Mesenchymal stem cell (in vitro differentiated cells and primary cell): Measurements from ENCODE around the gene ANKRD1.

ENCODE experiments used
- DNase-seq: peaks from one replicate; pipeline ENCODE4 v3.0.0-alpha.2; 2013
- H2AFZ ChIP-seq: one replicate; pipeline ENCODE4 v1.6.1; 2013; ENCODE audit warnings: low read depth, mild to moderate bottlenecking, control low read depth, inconsistent platforms, low read length, moderate library complexity
- H2AK5ac ChIP-seq: 2 replicates; pipeline ENCODE4 v1.6.1; 2013; ENCODE audit warnings: low read length, moderate library complexity, mild to moderate bottlenecking, inconsistent platforms; ENCODE audit not compliant: severe bottlenecking
- H2BK120ac ChIP-seq: one replicate; pipeline ENCODE4 v1.6.1; 2013; ENCODE audit warnings: low read depth, mild to moderate bottlenecking, inconsistent platforms, low read length, moderate library complexity
- H2BK12ac ChIP-seq, 2 experiments: one replicate each; pipeline ENCODE4 v1.6.1; 2013; ENCODE audit warnings: inconsistent platforms in 2 of 2, low read length in 2 of 2, mild to moderate bottlenecking in 2 of 2, moderate library complexity in 2 of 2, control low read depth in 1 of 2
- H2BK15ac ChIP-seq: one replicate; pipeline ENCODE4 v1.6.1; 2013; ENCODE audit warnings: mild to moderate bottlenecking, low read depth, inconsistent platforms; ENCODE audit not compliant: poor library complexity, severe bottlenecking
- H2BK5ac ChIP-seq: 2 replicates; pipeline ENCODE4 v1.6.1; 2013; ENCODE audit warnings: low read depth, mild to moderate bottlenecking, low read length, control low read depth, inconsistent platforms; ENCODE audit not compliant: poor library complexity, severe bottlenecking
- H3K14ac ChIP-seq, 2 experiments: one replicate each; pipeline ENCODE4 v1.6.1; 2013; ENCODE audit warnings: inconsistent platforms in 2 of 2, low read length in 2 of 2, control low read depth in 1 of 2, mild to moderate bottlenecking in 1 of 2, moderate library complexity in 1 of 2
- H3K18ac ChIP-seq, 2 experiments: one replicate each; pipeline ENCODE4 v1.6.1; 2013; ENCODE audit warnings: inconsistent platforms in 2 of 2, low read length in 2 of 2, control low read depth in 1 of 2, low read depth in 1 of 2, mild to moderate bottlenecking in 1 of 2
- H3K23ac ChIP-seq, 2 experiments: one replicate each; pipeline ENCODE4 v1.6.1; 2013; ENCODE audit warnings: inconsistent platforms in 2 of 2, low read length in 2 of 2, mild to moderate bottlenecking in 2 of 2, moderate library complexity in 2 of 2, control low read depth in 1 of 2
- H3K27ac ChIP-seq: 2 replicates; pipeline ENCODE4 v1.5.1; 2013; ENCODE audit warnings: mild to moderate bottlenecking, moderate library complexity, low read length, control low read depth, inconsistent platforms; ENCODE audit not compliant: poor library complexity, severe bottlenecking
- H3K27me3 ChIP-seq, 2 experiments: 2 replicates each; pipeline versions ENCODE4 v1.6.1 to v1.7.0; 2013; ENCODE audit warnings: low read length in 2 of 2, mild to moderate bottlenecking in 2 of 2, moderate library complexity in 2 of 2, control low read depth in 1 of 2, inconsistent platforms in 1 of 2; ENCODE audit not compliant: control insufficient read depth in 1 of 2, insufficient read depth in 1 of 2
- H3K36me3 ChIP-seq, 2 experiments: 2 replicates each; pipeline versions ENCODE4 v1.6.1 to v1.7.0; 2013; ENCODE audit warnings: low read length in 2 of 2, control low read depth in 1 of 2, inconsistent platforms in 1 of 2, low read depth in 1 of 2, mild to moderate bottlenecking in 1 of 2; ENCODE audit not compliant: insufficient read depth in 2 of 2, control insufficient read depth in 1 of 2
- H3K4ac ChIP-seq, 2 experiments: one replicate each; pipeline ENCODE4 v1.6.1; 2013; ENCODE audit warnings: inconsistent platforms in 2 of 2, low read length in 2 of 2, mild to moderate bottlenecking in 2 of 2, moderate library complexity in 2 of 2, control low read depth in 1 of 2, low read depth in 1 of 2
- H3K4me1 ChIP-seq: 2 replicates; pipeline ENCODE4 v1.6.1; 2013; ENCODE audit warnings: low read depth, low read length, control low read depth; ENCODE audit not compliant: control insufficient read depth, insufficient read depth
- H3K4me2 ChIP-seq: 2 replicates; pipeline ENCODE4 v1.6.1; 2013; ENCODE audit warnings: low read length, mild to moderate bottlenecking, inconsistent platforms; ENCODE audit not compliant: poor library complexity, severe bottlenecking
- H3K4me3 ChIP-seq, 2 experiments: 2 replicates each; pipeline versions ENCODE4 v1.5.1 to v1.7.0; 2013; ENCODE audit warnings: low read length in 2 of 2, mild to moderate bottlenecking in 2 of 2, control low read depth in 1 of 2, low read depth in 1 of 2; ENCODE audit not compliant: insufficient read depth in 1 of 2
- H3K79me1 ChIP-seq: replicated peaks from 2 replicates; pipeline ENCODE4 v1.6.1; 2013; ENCODE audit warnings: mild to moderate bottlenecking, control low read depth, low read length, inconsistent platforms; ENCODE audit not compliant: poor library complexity, severe bottlenecking
- H3K9ac ChIP-seq: 2 replicates; pipeline ENCODE4 v1.7.0; 2013; ENCODE audit warnings: mild to moderate bottlenecking, low read length, moderate library complexity
- H3K9me3 ChIP-seq: 2 replicates; pipeline ENCODE4 v1.7.0; 2013; ENCODE audit warnings: mild to moderate bottlenecking, low read length; ENCODE audit not compliant: control insufficient read depth
- H4K8ac ChIP-seq: one replicate; pipeline ENCODE4 v1.6.1; 2013; ENCODE audit warnings: inconsistent platforms, mild to moderate bottlenecking, low read length, moderate library complexity
- H4K91ac ChIP-seq: one replicate; pipeline ENCODE4 v1.6.1; 2013; ENCODE audit warnings: mild to moderate bottlenecking, low read length, inconsistent platforms
- WGBS: methylation state at CpG from one replicate; pipeline ENCODE4 v1.1.7; 2013; ENCODE audit warnings: mixed read lengths; 5-methylcytosine and 5-hydroxymethylcytosine counted together

Gene ANKRD1

GRCh38 chr10:90914992-90915765, 5.7 kb downstream of the ANKRD1 start:
- no peak overlapping the region for H3K4me2 ChIP-seq
- no peak overlapping the region for H2AK5ac ChIP-seq
- H2BK12ac ChIP-seq, result peak overlapping the region in 1 of 2 experiments; percentile 82
- peak overlapping the region; percentile 9 for H2BK120ac ChIP-seq
- no peak overlapping the region for H2AFZ ChIP-seq
- peak overlapping the region in 1 of 2 experiments; percentile 28 for H3K18ac ChIP-seq
- H3K4me1 ChIP-seq, result peaks cover under 1% of the 10 kb centered on the region
- no peaks in the 10 kb centered on the region for H3K27me3 ChIP-seq
- no peak overlapping the region for H3K27ac ChIP-seq
- peak overlapping the region; percentile 49 for H4K8ac ChIP-seq
- H2BK15ac ChIP-seq, result no peak overlapping the region
- no peak overlapping the region for H3K14ac ChIP-seq
- H4K91ac ChIP-seq, result peak overlapping the region; percentile 77
- H3K36me3 ChIP-seq, result peaks cover 0 to 5% of the 10 kb centered on the region in 2 experiments
- WGBS, result 95% methylated on average over 10 of the region's 10 CpGs
- no peak overlapping the region for H3K4me3 ChIP-seq
- H2BK5ac ChIP-seq, result no peak overlapping the region
- no peak overlapping the region for H3K23ac ChIP-seq
- peak overlapping the region in 1 of 2 experiments; percentile 75 for H3K4ac ChIP-seq
- DNase-seq, result no peak
- H3K9ac ChIP-seq, result no peak overlapping the region
- peaks cover under 1% of the 10 kb centered on the region for H3K79me1 ChIP-seq
- no peaks in the 10 kb centered on the region for H3K9me3 ChIP-seq

DNA sequence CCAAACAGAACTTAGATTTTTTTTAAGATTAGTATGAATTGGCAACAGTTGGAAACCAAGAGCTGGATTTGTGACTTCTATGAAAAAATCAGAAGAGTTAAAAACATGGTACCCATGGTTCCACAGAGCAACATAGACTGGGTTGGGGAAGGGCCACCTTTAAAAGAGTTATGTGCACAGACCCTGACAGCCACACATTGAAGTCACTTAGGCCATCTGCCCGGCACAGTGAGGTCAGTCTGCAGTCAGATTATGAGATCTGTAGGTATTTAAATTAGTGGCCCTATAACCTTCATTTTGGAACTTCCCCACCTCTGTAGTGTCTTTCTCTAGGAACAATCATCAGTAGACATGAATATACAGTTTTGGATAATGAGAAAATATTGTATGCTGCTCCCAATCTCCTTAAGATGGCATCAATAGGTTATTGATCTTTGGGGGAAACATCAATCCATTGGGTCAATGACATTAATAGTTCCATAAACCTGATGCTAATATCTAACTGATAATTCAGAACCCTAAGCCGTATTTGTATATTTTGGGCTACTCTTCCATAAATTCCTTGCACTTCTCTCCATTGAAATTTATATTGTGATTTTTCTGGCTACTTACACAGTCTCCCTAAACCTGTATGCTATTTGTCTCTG, 7.0 kb downstream of the ANKRD1 start:
- Histone ChIP-seq H3K4me3 (no peak overlapping the region), H3K18ac (no peak overlapping the region), H2BK5ac (no peak overlapping the region), H3K9ac (no peak overlapping the region), H2BK12ac (no peak overlapping the region), H3K36me3 (peaks cover 0 to 5% of the 10 kb centered on the region in 2 experiments), H3K23ac (no peak overlapping the region), H3K4me1 (no peaks in the 10 kb centered on the region), H2BK120ac (no peak overlapping the region), H3K27ac (no peak overlapping the region), H3K4me2 (no peak overlapping the region), H3K79me1 (no peaks in the 10 kb centered on the region), H2AK5ac (no peak overlapping the region), H2AFZ (no peak overlapping the region), H2BK15ac (no peak overlapping the region), H4K8ac (no peak overlapping the region), H3K9me3 (no peaks in the 10 kb centered on the region), H3K4ac (peak overlapping the region in 1 of 2 experiments; percentile 52), H3K14ac (no peak overlapping the region), H3K27me3 (no peaks in the 10 kb centered on the region), H4K91ac (no peak overlapping the region)
- DNase-seq, result no peak
- WGBS, result 94% methylated on average over 1 of the region's 2 CpGs

DNA sequence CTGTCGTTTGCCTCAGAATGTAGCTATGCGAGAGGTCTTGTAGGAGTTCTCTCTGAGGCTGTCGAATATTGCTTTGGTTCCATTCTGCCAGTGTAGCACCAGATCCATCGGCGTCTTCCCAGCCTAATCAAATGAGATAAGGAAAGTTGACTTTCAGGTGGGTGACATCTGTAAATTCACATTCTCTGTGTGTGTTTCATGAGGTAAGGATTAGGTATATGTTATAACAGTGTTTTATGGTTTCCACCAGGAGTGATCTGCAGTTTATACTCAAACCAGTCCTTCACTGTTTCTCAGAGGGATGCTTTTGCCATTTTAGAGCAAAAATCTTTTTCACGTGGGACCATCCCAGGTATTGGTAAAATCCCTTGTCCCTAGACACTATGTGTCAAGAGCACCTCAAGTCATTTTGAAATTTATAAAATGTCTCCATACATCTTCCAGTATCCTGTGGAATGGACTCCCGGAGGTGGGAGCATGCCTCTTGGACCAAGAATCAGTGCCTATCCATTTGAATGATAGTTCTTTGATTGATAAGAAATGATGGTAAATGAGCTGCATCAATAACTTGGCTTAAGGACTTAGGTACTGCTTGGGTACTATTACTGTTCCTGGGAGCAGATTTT, 7.9 kb downstream of the ANKRD1 start:
- 86% methylated on average over 7 of the region's 7 CpGs for WGBS
- Histone ChIP-seq H3K4me2 (no peak overlapping the region), H3K79me1 (no peaks in the 10 kb centered on the region), H3K9ac (no peak overlapping the region), H2AFZ (no peak overlapping the region), H3K27ac (no peak overlapping the region), H4K91ac (no peak overlapping the region), H3K4me1 (no peaks in the 10 kb centered on the region), H3K23ac (no peak overlapping the region), H2BK15ac (no peak overlapping the region), H3K4ac (no peak overlapping the region), H2BK5ac (no peak overlapping the region), H3K36me3 (peaks cover 0 to 5% of the 10 kb centered on the region in 2 experiments), H4K8ac (no peak overlapping the region), H2AK5ac (no peak overlapping the region), H3K9me3 (no peaks in the 10 kb centered on the region), H3K4me3 (no peak overlapping the region), H3K27me3 (no peaks in the 10 kb centered on the region), H3K14ac (no peak overlapping the region), H3K18ac (no peak overlapping the region), H2BK120ac (no peak overlapping the region), H2BK12ac (no peak overlapping the region)
- no peak for DNase-seq

DNA sequence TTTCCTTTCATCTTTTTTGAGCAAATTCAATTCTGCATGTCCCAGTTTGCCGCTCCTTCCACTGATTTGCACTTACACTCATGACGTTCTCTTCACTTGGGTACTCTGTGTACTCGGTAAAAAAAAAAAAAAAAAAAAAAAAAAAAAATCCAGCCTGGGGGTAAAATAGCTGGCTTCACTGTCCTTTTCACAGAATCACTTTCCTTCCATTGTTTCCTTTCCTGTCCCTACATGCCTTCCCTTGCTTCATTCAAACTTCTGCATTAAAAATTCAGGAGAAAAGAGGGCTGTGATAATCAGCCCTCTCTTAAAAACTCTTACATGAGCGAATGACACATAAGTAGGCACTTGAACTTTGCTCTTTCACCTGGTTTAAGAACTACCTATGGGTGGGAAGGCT, 8.7 kb downstream of the ANKRD1 start:
- H2BK15ac ChIP-seq, result no peak overlapping the region
- no peak overlapping the region for H3K23ac ChIP-seq
- no peak overlapping the region for H3K4ac ChIP-seq
- no peak overlapping the region for H2BK12ac ChIP-seq
- H2BK120ac ChIP-seq, result no peak overlapping the region
- H3K4me2 ChIP-seq, result no peak overlapping the region
- H3K14ac ChIP-seq, result no peak overlapping the region
- no peak overlapping the region for H4K8ac ChIP-seq
- H3K9me3 ChIP-seq, result no peaks in the 10 kb centered on the region
- no peak overlapping the region for H2AK5ac ChIP-seq
- no peaks in the 10 kb centered on the region for H3K27me3 ChIP-seq
- H3K9ac ChIP-seq, result peak overlapping the region; percentile 24
- H2AFZ ChIP-seq, result no peak overlapping the region
- DNase-seq, result no peak
- no peak overlapping the region for H4K91ac ChIP-seq
- no peak overlapping the region for H3K18ac ChIP-seq
- no peaks in the 10 kb centered on the region for H3K79me1 ChIP-seq
- H3K36me3 ChIP-seq, result peaks cover 0 to 5% of the 10 kb centered on the region in 2 experiments
- WGBS, result 44% methylated on average over 3 of the region's 4 CpGs
- no peak overlapping the region for H3K27ac ChIP-seq
- no peaks in the 10 kb centered on the region for H3K4me1 ChIP-seq
- H3K4me3 ChIP-seq, result no peak overlapping the region
- H2BK5ac ChIP-seq, result no peak overlapping the region
